HepG2 (cell line): ENCODE measurements around the gene CERT1. TPM values are rescaled to one million over a fixed set of nuclear protein-coding genes. Genes with fewer than 3 reads are reported as not detected.

Source experiments
- ATAC-seq: fragments of 200-7000 bp; cut with Tn5 transposase; 3 replicates; pipeline ENCODE4 v1.9.1; 2020; ENCODE audit warnings: mild to moderate bottlenecking, moderate library complexity
- BruUV-seq: library from RNA; stranded (reverse); fragments of 400-500 nt; replicated peaks from 2 replicates; lab custom pipeline; 2021; lab: Mats Ljungman, UMichigan
- CTCF ChIA-PET: fragments of 300-600 bp; formaldehyde crosslinking; extraction: SDS; loops from one replicate; lab custom pipeline; 2021; ENCODE audit warnings: low total read pairs, inconsistent platforms, low intra/inter-chr PET ratio; lab: Yijun Ruan, JAX
- POLR2A ChIA-PET: fragments of 350-600 bp; sonication (Branson Sonifier 250); formaldehyde crosslinking; loops from one replicate; lab custom pipeline; 2020; ENCODE audit warnings: antibody characterized with exemption, inconsistent platforms; lab: Yijun Ruan, JAX
- DNase-seq: peaks from one replicate; pipeline ENCODE4 v3.0.0-alpha.2; 2015; ENCODE audit warnings: low spot score
- FAIRE-seq: peaks from 3 replicates; lab custom pipeline; 2011; peaks lifted over from hg19 to GRCh38; lab: Jason Lieb, UNC
- H2AFZ ChIP-seq: one replicate; pipeline ENCODE4 v1.6.1; 2011; ENCODE audit warnings: low read length, inconsistent platforms
- H3K27ac ChIP-seq: fragments of 300-600 bp; 3 replicates; pipeline ENCODE4 v1.8.0; 2011; ENCODE audit warnings: mixed run types, mild to moderate bottlenecking, mixed read lengths, low read length, inconsistent platforms; ENCODE audit not compliant: insufficient read depth; ENCODE audit errors: extremely low read length
- H3K27me3 ChIP-seq, 2 experiments: fragments of 200-600 bp in 1 of 2; 2 replicates in 1 of 2; 3 replicates in 1 of 2; pipeline versions ENCODE4 v1.6.0 to v1.8.0; 2011; ENCODE audit warnings: low read length in 2 of 2, mild to moderate bottlenecking in 2 of 2, moderate library complexity in 2 of 2, inconsistent platforms in 1 of 2; ENCODE audit not compliant: insufficient read depth in 2 of 2, control insufficient read depth in 1 of 2
- H3K36me3 ChIP-seq, 2 experiments: fragments of 200-600 bp in 1 of 2; replicated peaks in 1 of 2; 2 replicates in 1 of 2; 3 replicates in 1 of 2; pipeline versions ENCODE4 v1.5.1 to v1.8.0; 2011; ENCODE audit warnings: low read length in 2 of 2, inconsistent platforms in 1 of 2; ENCODE audit not compliant: insufficient read depth in 2 of 2, control insufficient read depth in 1 of 2
- H3K4me1 ChIP-seq: 2 replicates; pipeline ENCODE4 v1.5.1; 2012; ENCODE audit warnings: low read length, inconsistent platforms; ENCODE audit not compliant: insufficient read depth
- H3K4me2 ChIP-seq: 2 replicates; pipeline ENCODE4 v1.6.0; 2011; ENCODE audit warnings: low read depth, low read length, inconsistent platforms
- H3K4me3 ChIP-seq, 3 experiments: fragments of 200-600 bp in 1 of 3; sonication (generic), shearing (Covaris generic) in 1 of 3; replicated peaks in 1 of 3; 2 replicates each; pipeline ENCODE4 v1.5.1; 2011 to 2016; ENCODE audit warnings: low read length in 3 of 3, inconsistent platforms in 2 of 3, low read depth in 2 of 3, mild to moderate bottlenecking in 2 of 3, control low read depth in 1 of 3, mixed read lengths in 1 of 3; ENCODE audit not compliant: insufficient read depth in 1 of 3
- H3K79me2 ChIP-seq: one replicate; pipeline ENCODE4 v1.6.1; 2011; ENCODE audit warnings: low read length, inconsistent platforms; ENCODE audit not compliant: insufficient read depth
- H3K9ac ChIP-seq: 2 replicates; pipeline ENCODE4 v1.6.0; 2011; ENCODE audit warnings: mild to moderate bottlenecking, low read depth, low read length, inconsistent platforms; ENCODE audit not compliant: insufficient read depth
- H3K9me3 ChIP-seq: 2 replicates; pipeline ENCODE4 v1.5.1; 2012; ENCODE audit warnings: mild to moderate bottlenecking, low read length
- H4K20me1 ChIP-seq: 2 replicates; pipeline ENCODE4 v1.6.0; 2011; ENCODE audit warnings: inconsistent platforms, mild to moderate bottlenecking, low read length, moderate library complexity; ENCODE audit not compliant: insufficient read depth
- ARHGAP35 ChIP-seq: sonication (generic); formaldehyde crosslinking; IDR thresholded peaks from 2 replicates; pipeline ENCODE4 v1.9.0; 2022; ENCODE audit warnings: mild to moderate bottlenecking, inconsistent platforms, moderate library complexity, missing genetic modification reagents, borderline replicate concordance
- RBAK ChIP-seq: sonication (generic); formaldehyde crosslinking; IDR thresholded peaks from 2 replicates; pipeline ENCODE4 v1.5.1; 2020; ENCODE audit warnings: mild to moderate bottlenecking, missing genetic modification reagents
- ZNF292 ChIP-seq: sonication (generic); formaldehyde crosslinking; IDR thresholded peaks from 2 replicates; pipeline ENCODE4 v1.8.1; 2022; ENCODE audit warnings: mild to moderate bottlenecking, low read depth, missing genetic modification reagents, borderline replicate concordance
- ZNF317 ChIP-seq: sonication (generic); formaldehyde crosslinking; IDR thresholded peaks from 2 replicates; pipeline ENCODE4 v1.5.0; 2020; ENCODE audit warnings: mild to moderate bottlenecking, missing genetic modification reagents
- ZNF451 ChIP-seq: sonication (generic); formaldehyde crosslinking; IDR thresholded peaks from 2 replicates; pipeline ENCODE4 v1.5.0; 2020; ENCODE audit warnings: mild to moderate bottlenecking, missing genetic modification reagents
- ZNF616 ChIP-seq: sonication (generic); formaldehyde crosslinking; IDR thresholded peaks from 2 replicates; pipeline ENCODE4 v1.5.0; 2020; ENCODE audit warnings: low read depth, mild to moderate bottlenecking, missing genetic modification reagents
- WGBS: methylation state at CpG from one replicate; pipeline ENCODE4 v1.1.6; 2017; ENCODE audit warnings: low lambda C conversion rate; 5-methylcytosine and 5-hydroxymethylcytosine counted together
- in situ Hi-C: cut with HindIII; loops from 2 replicates; pipeline ENCODE4 v1.10.0; 2017; ENCODE audit warnings: low pct_unique_long_range_greater_than_20kb; ENCODE audit not compliant: extremely low pct_ligation_motif_present
- intact Hi-C: fragments of 100-400 bp; cut with micrococcal nuclease; formaldehyde crosslinking; loops from one replicate; pipeline ENCODE4 v1.10.0; 2022; ENCODE audit not compliant: unreplicated experiment
- polyA plus RNA-seq, 8 experiments: library from polyadenylated mRNA; depleted of rRNA in 3 of 8; stranded (reverse) in 7 of 8; unstranded in 1 of 8; fragments of >200 nt; fragmentation: Illumina TruSeq in 4 of 8; extraction: Trizol in 4 of 8; gene quantifications; 2 replicates each; pipeline versions ENCODE4 v1.2.1 to v1.2.3, GENCODE V29; 2011 to 2016; ENCODE audit warnings: low read depth in 4 of 8, missing spikeins in 1 of 8, mixed read lengths in 1 of 8; ENCODE audit not compliant: insufficient read depth in 1 of 8
- total RNA-seq, 5 experiments: library from RNA; depleted of rRNA; stranded (reverse); fragments of >200 nt; fragmentation: Illumina TruSeq; extraction: Trizol; gene quantifications; 2 replicates each; pipeline ENCODE4 v1.2.3, GENCODE V29; 2016; ENCODE audit warnings: low read depth in 1 of 5
- TF ChIP-seq, protein P1 (sequence below): sonication (generic); formaldehyde crosslinking; IDR thresholded peaks from 2 replicates; pipeline ENCODE4 v1.9.0; 2021; ENCODE audit warnings: missing genetic modification reagents, mild to moderate bottlenecking, borderline replicate concordance

Gene CERT1
- total and polyA plus RNA-seq, 2 of the 13 experiments (the other 11 are each of a cell fraction or from before 2014, with no cell fraction given): 8.2 to 12.7 TPM

DNA sequence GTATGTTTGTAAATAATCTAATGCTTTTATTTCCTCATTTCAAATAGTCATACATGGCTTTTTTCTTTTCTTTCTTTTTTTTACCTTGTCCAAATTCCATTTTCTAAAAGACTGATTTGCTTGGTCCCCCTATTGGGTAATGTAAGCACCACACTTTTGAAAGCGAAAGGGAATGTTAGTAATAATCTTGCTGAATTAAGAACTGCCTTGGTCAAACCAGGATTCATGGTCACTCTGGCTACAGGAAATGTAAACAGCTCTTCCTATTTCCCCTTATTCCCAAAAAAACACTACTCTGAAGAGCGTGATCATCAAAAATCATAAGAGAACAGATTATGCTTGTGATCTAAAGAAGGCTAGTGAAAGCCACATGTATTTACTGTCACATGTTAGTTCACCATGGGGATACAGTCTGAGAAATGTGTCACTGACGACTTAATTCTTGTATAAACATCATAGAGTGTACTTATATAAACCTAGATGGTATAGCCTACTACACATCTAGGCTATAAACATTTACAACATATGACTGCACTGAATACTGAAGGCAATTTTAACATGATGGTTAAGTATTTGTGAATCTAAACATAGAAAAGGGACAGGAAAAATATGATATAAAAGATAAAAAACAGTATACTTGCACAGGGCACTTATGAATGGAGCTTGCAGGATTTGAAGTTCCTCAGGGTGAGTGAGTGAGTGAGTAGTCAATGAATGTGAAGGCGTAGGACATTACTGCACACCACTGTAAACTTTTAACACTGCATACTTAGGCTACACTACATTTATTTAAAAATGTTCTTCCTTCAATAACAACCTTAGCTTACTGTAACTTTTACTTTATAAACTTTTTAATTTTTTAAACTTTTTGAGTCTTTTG lies 99.1 kb downstream of the CERT1 start:
- H3K4me1 ChIP-seq: no peaks in the 10 kb centered on the region
- FAIRE-seq (no peak), DNase-seq (no peak)
- H3K4me2 ChIP-seq: no peak overlapping the region
- H3K27ac ChIP-seq: no peak overlapping the region
- intact Hi-C loops: no loop called here
- no peak overlapping the region for H2AFZ ChIP-seq
- BruUV-seq: no TSS peak
- H3K27me3 ChIP-seq: no peaks in the 10 kb centered on the region
- no peak for TF ChIP-seq ZNF616 (CRISPR knock-in tag)
- TF ChIP-seq, protein P1, sequence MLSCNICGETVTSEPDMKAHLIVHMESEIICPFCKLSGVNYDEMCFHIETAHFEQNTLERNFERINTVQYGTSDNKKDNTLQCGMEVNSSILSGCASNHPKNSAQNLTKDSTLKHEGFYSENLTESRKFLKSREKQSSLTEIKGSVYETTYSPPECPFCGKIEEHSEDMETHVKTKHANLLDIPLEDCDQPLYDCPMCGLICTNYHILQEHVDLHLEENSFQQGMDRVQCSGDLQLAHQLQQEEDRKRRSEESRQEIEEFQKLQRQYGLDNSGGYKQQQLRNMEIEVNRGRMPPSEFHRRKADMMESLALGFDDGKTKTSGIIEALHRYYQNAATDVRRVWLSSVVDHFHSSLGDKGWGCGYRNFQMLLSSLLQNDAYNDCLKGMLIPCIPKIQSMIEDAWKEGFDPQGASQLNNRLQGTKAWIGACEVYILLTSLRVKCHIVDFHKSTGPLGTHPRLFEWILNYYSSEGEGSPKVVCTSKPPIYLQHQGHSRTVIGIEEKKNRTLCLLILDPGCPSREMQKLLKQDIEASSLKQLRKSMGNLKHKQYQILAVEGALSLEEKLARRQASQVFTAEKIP (CRISPR knock-in tag): no peak
- TF ChIP-seq, all 625 proteins: peak for 0
- H4K20me1 ChIP-seq: no peaks in the 10 kb centered on the region
- no peak overlapping the region for H3K4me3 ChIP-seq
- in situ Hi-C loops: no loop called here
- H3K36me3 ChIP-seq: peaks cover 0 to 7% of the 10 kb centered on the region in 2 experiments; a peak in 4 of 5 replicates
- H3K79me2 ChIP-seq: no peaks in the 10 kb centered on the region
- ATAC-seq: no peak
- ChIA-PET CTCF (no interaction called here), POLR2A (no interaction called here)
- no peak overlapping the region for H3K9ac ChIP-seq
- H3K9me3 ChIP-seq: no peaks in the 10 kb centered on the region
- WGBS: 96% methylated on average over 4 of the region's 4 CpGs

DNA sequence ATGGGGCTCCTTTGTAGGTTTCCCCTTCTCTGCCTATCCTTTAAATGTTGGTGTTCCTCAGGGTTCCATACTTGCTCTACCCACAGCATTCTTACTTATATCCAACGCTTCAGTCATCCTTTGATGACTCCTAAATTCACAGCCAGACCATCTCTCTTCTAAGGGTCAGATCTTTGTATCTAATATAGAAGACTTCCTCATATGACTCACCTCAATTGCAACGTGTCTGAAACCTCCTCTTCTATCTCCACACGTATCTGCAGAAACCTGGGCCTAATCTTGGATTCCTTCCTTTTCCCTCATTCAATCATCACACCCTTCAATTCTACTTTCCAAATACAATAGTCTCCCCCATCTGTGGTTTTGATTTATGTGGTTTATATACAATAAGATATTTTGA lies 106.1 kb downstream of the CERT1 start:
- intact Hi-C loops: no loop called here
- H3K27me3 ChIP-seq: no peaks in the 10 kb centered on the region
- ChIA-PET POLR2A (no interaction called here), CTCF (no interaction called here)
- FAIRE-seq: no peak
- H3K9ac ChIP-seq: no peak overlapping the region
- DNase-seq: no peak
- H2AFZ ChIP-seq: no peak overlapping the region
- H3K9me3 ChIP-seq: no peaks in the 10 kb centered on the region
- no peaks in the 10 kb centered on the region for H3K79me2 ChIP-seq
- H3K4me2 ChIP-seq: no peak overlapping the region
- no peak overlapping the region for H3K4me3 ChIP-seq
- in situ Hi-C loops: no loop called here
- peaks cover 0 to 2% of the 10 kb centered on the region in 2 experiments; a peak in 3 of 5 replicates for H3K36me3 ChIP-seq
- TF ChIP-seq RBAK (CRISPR knock-in tag) (no peak), ZNF451 (CRISPR knock-in tag) (no peak), ZNF317 (no peak), ZNF292 (no peak), ARHGAP35 (CRISPR knock-in tag) (no peak)
- H3K4me1 ChIP-seq: no peaks in the 10 kb centered on the region
- no TSS peak for BruUV-seq
- H3K27ac ChIP-seq: no peak overlapping the region
- H4K20me1 ChIP-seq: no peaks in the 10 kb centered on the region
- WGBS: 97% methylated on average over 3 of the region's 3 CpGs
- ATAC-seq: no peak
